NCI-H446 (cell line): ENCODE results near the gene SLC16A8.
"Not testable (repeated sequence)": the region's sequence is repeated elsewhere in the genome, so short reads cannot be mapped to it uniquely, and the experiment has no call there.

Experiments
- DNase-seq, 2 experiments: peaks; one replicate each; lab custom pipeline; 2025; lab: John Stamatoyannopoulos, UW

The SLC16A8 gene

DNA sequence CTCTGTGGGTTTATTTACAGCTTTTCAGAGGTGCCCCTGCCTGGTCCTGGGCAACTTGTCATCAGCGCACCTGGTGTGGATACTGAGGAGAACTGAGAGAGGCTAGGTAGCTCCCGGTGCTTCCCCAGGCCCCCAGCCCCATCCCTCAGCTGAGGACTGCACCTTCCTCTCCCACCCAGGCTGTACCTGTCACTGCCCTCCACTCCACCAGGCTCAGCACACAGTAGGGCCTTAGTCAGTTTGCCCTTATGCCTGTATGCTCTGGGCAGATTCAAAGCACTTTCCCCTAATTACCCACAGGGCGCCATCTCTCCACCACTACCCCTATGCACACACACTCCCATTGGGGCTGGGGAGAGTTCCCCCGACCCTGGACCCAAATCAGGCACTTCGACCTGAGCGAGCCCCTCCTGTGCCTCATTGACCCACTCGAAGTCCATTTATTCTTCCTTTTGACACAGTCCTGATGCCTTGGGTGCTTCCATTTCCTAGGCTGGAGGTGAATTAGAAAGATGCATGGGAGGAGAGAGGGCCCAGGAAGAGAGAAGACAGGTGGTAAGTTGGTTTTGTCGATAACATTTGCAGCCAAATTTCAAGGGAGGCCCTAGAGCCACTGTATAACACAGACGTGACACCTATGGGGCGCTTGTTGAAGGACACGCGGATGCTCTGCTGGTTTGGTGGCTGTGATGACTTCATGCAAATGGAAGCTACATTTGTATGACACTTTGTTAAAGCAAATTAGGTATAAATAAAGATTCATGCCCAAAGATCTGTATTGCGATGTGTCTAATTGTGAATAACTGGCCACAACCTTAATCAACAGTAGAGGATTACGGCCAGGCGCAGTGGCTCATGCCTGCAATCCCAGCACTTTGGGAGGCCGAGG is 40.6 kb downstream of the SLC16A8 start:
- DNase-seq, result no peak

DNA sequence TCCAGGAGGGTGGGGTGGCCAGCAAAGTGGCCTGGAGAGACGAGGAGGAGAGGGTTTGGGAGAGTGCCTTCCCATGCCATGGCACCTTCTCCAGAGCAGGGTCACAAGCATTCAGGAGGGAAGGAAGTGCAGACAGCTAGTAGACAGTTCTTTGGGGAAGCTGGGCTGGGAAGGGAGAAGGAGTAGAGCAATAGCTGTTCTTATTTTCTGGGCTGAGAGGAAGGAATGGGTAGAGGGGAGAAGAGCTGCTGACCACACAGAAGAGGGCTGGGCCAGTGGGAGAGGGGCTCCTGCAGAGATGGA is 41.5 kb downstream of the SLC16A8 start:
- no peak for DNase-seq

DNA sequence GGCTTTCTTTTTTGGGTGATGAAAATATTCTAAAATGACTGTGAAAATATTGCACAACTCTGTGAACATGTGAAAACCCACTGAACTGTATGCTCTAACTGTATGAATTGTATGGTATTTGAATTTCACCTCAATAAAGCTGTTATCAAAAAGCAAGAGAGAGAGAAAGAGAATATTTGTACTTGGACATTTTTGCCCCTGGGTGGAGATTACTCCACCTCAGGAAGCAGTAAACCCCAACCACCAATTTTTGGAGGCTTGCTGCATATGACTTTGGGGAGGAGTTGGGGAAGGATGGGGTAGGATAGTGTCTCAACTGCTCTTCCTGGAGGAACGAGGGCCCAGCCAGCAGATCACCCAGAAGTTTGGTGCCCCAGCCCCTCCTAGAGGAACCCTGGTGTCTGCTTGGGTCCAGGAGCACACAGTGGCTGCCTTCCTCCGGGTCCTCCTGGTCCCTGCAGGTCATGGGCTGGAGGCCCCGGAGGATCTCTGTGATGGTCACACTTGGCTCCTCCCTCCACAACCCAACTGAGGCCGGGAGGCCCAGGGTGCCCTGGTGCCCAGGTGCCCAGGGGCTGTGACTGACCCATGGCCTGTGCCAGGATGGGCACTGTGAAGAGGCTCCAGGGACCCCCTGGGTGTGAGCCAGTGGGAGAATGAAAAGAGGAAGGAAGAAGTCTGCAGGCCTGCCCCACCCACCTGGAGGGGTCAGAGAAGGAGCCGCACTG is 42.1 kb downstream of the SLC16A8 start:
- DNase-seq, result no peak

DNA sequence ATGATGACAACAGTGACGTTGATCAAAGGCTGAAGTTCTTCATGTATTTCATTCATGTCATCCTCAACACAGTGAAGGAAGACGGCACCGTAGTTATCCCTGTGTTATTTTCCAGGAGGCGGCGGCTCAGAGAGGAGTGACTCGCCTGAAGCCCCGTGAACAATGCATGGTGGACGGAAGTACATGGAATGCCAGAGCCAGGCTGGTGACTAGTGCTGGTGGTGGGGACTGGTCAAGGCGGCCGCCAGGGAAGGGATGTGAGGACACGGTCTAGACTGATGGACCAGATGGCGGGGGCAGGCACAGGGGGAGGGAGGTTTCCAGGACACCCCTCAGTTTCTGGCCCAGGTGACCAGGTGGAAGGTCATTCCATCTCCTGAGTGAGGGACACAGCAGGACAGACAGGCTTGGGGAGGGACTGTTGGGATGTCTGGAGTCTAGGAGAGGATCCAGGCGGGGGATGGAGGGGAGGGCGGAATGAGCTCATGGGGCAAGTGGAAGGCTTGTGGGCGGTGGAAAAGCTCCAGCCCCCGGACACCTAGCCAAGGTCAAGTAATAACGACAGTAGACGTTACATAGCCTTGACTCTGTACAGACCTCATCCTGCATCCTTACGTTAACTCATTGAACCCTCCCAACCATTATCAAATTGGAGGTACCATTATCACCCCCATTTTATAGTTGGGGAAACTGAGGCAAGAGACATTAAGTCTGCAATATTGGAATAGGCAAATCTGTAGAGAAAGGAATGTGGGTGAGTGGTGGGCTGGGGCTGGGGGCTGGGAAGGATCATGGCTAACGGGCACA is 42.8 kb downstream of the SLC16A8 start:
- no peak for DNase-seq

DNA sequence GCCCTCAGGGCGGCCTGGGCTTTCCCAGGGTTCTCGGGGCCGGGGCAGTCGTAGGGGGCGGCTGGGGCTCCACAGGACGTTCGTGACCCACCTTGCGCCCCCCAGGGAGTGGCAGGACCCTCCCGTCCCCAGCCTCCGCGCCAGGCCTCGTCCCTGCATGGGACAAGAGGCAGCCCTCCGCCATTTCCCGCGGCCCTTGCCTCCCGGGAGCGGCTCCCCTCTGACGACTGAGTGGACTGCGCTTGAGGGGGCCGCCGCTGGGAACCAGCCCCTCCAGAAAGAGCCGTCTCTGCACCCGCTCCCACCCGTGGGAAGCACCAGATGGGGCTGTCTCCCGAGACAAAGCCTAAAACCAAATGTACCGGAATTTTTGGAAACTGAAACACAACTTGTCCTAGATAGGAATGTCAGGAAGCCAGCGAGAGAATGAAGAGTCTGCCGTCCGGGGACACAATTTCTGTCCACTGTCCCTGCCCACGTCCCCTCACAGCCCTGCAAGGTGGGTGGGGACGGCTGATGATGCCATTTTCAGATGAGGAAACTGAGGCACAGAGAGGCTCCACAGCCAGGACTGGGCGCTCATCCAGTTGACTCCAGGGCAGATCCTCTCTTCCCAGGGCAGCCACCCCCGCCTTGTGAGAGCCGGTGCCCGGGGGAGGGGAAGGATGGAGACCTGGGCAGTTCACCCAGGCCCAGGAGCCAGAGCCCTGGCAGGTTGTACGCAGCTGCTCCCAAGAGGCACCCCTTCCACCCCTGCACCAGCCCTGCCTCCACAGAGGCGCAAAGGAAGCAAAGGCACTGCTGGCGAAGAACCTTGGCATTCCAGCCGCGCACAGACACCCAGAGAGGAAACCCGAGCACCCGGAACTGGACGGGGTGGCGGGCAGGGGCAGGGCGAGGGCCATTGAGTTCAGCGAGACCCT is 44.8 kb downstream of the SLC16A8 start:
- no peak for DNase-seq

DNA sequence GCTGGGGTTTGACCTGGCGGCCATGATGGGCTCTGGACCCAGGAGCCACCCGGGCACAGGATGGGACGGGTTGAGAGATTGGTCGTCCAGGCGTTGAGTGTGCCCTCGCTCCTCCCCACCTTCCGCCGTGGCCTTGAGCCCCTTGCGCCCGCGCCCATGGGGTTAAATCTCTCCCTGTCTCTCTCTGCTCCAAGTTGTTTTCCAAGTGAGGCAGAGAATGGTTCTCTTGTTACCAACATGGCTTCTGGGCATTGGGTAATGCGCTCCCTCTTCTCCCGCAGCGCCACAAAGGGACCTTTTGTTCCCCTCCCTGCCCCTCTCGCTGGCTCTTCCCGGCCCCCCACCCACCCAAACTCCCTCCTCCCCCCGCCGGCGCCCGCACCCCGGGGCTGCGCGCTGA is 45.6 kb downstream of the SLC16A8 start:
- no peak for DNase-seq

DNA sequence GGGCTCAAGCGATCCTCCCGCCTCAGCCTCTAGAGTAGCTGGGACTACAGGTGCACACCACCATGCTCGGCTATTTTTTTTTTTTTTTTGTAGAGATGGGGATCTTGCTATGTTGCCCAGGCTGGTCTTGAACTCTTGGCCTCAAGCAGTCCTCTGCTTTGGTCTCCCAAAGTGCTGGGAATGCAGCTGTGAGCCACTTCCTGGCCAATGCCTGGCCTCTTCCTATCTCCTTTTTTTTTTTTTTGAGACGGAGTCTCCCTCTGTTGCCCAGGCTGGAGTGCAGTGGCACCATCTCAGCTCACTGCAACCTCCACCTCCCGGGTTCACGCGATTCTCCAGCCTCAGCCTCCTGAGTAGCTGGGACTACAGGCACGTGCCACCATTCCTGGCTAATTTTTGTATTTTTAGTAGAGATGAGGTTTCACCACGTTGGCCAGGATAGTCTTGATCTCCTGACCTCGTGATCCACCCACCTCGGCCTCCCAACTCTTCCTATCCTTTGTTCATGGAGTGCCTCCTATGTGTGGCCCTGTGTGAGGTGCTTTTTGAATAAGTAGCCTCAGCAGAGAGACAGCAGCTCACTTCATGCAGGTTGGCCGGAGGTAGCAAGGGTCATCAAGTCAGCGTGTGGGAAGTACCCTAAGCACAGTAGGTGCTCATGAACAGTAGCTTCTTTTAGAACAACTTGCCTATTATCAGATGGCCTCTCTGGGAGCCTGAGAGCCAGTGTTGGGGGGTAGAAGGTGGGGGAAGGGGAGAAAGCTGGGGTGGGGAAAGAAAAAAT is 46.4 kb downstream of the SLC16A8 start:
- DNase-seq, result not testable (repeated sequence)

DNA sequence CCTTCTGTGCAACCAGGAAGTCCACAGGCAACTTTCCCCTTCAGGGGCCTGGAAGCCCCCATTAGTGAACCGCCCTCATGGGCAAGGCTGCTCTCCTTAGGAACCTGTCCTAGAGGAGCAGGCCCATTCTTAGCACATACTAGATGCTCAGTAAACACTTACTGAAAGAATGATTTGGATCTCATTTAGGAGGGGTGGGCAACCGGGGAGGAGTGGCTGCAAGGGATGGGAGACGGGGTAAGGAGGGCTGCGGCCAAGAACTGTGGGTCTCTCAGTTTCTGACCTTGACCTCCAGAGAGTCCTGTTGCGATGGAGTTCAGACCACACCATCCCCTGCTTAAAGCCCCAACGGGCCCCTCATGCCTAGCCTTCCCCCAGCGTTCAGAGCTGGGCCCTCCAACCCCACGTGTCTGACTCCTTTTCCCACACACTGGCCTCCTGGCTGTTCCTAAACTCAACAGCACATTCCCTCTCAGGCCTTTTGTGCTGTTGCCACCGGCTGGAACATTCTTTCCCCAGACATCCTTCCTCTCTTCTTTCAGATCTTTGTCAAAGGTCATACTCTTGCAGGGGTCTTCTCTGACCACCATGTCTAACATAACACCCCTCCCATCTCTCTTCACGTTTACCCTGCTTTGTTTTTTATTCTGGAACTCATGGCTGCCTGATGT is 47.5 kb downstream of the SLC16A8 start:
- no peak for DNase-seq

DNA sequence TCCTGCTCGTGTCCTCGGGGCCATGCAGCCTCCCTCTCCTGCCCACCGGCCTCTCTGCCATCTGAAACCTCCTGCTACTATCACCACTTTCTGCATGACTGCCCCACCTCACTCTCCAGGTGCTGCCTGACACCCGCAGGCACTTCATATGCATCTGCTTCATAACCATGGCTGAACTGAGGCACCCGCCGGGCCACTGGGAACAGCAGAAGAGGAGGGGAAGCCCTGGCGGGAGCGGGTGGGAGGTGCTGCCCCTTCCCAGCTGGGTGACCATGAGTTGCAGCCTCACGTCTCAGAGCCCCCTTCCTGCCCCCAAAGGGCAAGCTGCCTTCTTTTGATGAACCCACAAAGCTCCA is 48.5 kb downstream of the SLC16A8 start:
- no peak for DNase-seq

DNA sequence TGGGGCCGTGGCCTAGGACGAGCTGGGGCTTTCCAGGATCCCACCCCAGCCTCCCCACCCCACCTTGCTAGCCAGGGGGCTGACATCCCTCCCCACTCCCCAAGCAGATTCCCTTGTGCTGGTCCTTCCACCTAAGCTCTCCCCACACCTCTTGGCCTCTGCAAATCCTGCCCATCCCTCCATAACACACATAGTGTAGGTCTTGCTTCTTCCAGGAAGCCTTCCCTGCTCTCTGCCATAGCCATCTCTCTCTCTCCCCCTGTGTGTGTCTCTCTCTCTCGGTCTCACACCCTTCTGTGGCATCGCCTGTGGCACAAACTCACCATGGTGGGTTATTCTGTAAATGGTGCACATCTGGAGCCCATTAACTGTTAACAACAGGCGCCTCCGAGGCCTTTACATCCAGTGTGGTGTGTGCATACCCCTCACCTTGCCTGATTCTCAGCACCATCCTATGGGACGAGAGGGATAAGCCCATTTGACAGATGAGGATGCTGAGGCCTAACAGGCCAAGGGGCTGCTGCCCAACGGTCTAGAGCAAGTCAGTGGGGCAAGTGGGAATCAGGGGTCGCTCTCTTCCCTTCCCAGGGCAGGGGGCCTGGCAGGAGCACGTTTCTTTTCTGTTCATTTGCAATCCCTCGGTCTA is 49.0 kb downstream of the SLC16A8 start:
- no peak for DNase-seq

DNA sequence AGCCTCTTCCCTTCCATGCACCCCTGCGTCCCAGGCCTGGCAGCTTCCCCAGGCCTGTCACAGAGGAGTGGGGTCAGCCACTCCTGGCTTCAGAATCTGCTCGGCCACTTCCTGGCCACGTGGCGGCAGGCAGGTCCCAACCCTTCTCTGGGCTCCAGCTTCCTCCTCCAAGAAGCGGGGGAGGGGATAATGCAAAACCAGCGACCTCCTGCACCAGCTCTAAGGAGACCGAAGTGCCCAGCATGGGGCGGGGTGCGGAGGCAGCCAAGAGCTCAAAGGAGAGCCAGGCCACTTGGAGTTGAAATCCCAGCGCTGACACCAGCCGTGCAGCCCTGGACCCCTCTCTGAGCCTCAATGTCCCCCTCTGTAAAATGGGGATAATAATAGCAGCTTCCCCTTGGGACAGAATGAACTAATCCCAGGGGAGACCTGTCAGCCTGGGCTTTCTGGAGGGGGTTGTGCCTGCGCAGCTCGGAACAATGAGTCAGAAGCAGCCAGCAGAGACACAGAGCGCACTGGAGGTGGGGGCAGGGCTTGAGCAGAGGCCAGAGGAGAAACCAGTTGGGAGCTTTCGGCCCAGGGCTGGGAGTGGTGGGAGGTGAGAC is 49.6 kb downstream of the SLC16A8 start:
- no peak for DNase-seq

DNA sequence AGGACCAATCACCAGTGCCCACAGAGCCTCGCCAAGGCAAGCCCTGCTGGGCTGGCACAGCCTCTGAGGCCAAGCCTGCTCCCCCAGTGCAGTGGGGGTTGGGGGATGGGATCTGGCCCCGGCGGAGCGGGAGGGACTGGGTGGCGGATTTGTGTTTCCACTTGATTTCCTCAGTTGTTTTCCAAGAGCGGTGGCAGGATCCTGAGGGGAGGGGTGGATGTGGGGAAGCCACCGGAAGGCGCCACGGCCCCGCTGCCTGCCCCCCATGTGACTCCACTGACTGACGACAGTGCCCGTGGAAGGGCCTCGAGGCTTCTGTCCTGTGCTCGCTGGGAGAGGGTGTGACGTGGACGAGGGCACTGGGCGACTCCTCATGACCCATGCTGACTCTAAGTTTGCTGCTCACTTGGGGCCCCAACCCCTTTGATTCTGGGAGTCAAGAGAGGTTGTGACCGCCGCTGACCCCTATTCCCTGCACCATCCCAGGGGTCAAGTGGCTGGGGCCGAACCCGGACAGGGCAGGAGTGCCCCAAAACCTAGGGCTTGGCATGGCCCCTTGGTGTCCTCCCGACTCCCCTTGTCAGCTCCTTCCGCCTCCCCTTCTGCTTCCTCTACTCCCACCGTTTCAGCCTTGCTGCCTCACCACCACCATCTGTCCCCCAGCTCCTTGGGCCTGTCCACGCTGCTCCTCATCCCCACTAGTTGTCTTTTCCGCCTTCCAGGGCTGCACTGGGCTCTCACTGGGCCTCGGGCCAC is 50.3 kb downstream of the SLC16A8 start:
- DNase-seq, result peak in 1 of 2 experiments; percentile 29

DNA sequence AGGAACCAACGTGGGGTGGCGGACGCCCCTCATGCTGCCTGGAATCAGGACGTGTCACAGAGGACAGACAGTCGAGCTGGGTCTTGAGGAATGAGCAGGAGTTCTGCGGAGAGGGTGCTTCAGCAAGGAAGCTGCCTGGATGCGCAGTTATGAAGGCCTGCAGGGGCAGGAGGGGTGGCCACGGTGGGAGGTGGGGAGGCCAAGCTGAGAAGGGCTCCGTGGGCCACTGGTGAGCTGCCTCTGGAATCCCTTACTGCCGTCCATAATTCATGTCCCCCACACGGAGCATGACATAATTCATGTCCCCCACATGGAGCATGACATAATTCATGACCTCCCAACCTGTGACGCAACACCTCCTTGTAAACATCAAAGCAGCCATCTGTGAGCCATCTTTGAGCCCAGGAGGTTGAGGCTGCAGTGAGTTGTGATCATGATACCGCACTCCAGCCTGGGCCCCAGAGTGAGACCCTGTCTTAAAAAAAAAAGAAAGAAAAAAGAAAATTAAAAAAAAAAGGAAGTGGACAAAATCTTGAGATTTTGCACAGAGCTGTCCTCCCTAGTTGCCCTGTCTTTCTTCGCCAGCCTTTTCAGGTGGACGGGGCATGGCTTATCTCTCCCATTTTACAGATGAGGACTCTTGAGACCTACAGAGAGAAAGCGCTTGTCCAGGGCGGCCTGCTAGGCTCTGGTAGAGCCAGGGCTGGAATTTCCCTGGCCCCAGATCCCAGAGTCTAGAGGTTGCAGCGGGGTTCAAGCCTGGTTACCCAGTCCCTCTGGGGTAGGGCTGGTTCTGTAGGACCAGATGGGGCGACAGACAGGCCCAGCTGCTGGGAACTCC is 51.1 kb downstream of the SLC16A8 start:
- DNase-seq, result no peak

DNA sequence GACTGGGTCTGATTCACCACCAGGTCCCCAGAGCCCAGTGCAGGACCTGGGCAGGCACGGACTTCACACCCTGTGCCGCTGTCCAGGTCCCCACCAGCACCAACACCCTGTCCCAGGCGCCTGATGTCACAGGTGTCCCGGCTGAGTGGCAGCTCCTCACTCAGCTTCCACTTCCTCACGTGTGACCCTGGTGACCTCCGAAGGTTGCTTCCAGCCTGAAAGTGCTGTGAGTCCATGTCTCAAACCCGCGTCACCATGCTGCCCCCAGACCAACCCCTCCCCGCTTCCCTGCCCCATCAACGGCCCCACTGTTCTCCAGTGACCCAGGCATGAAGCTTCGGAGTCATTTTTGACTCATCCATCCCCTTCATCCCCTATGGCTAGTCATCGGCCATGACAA is 52.5 kb downstream of the SLC16A8 start:
- DNase-seq, result no peak

DNA sequence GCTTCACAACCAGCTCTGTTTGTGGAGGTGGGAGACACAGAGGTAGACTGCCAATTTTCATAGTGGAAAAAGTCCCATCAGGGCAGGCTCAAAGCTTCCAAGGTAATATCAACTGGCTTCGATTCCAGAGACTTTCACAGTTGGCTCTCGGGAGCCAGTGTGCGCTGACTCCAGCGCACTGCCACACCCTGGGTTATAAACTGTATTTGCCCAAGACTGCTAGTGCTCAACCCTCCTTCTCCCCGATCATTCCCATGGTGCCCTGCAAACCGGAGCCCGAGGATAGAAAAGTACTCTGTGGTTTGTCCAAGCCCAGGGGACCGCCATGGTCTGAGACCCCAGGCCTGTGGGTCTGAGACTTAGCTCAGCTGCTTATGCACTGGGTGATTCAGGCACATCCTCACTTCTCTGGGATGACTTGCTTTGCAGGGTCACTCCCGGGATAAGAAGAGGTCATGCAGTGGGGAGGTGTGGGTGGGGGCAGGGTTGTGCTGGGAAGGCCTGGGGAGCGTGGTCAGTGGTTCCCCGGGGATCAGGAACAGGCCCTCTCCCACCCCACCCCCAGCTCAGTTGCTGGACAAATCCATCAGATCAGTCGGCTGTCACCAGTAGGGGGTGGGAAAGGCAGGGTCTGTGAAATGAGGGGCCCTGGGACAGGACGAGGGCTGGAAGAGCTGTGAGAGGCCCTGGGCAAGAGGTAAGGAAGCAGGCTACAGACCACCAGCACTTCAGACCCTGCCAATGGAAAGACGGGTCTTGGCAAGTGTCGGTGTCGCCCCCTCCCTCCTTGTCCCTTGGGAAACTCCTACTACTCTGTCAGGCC is 53.5 kb downstream of the SLC16A8 start:
- DNase-seq, result no peak

DNA sequence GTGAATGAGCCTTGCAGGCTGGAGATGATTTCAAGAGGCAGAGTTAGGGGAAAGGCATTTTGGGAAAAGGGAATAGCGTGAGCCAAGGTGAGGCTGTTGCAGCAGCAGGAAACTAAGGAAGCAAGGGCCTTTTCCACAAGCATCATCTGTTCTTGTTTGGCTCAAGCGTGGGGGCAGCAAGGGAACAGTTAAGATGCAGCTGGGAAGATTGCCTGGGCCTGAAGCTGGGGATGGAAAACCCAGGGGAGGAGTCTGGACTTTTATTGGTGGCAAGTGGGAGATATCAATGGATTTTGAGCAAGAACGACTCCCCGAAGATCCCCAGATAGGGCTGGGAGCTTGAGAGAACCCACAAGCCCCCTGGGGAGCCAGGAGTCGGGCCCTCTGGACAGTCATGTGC is 54.1 kb downstream of the SLC16A8 start:
- DNase-seq, result no peak

DNA sequence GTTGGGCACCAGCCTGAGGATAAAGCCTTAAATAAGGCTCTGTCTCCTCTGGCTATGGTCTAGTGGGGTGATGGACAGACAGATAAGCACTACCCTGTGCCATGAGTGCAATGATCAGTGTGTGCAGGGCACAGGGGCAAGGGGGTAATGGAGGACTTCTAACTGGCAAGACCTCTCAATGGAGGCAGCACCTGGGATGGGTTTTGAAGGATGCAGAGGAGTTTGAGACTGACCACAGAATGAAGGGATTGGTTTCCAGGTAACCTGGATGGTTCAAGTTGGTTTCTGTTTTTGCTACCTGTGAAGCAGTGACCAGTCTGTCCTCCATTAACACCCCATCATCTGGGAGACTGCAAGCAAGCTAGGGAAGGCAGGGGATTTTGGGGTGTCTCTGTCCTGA is 54.6 kb downstream of the SLC16A8 start:
- no peak for DNase-seq
